HCT116 (cell line): Measurements from ENCODE around the gene MSI2.

Experiments used
- ATF3 ChIP-seq: IDR thresholded peaks from 2 replicates; pipeline ENCODE4 v1.6.1; 2012
- EZH2 ChIP-seq: fragments of 200-600 bp; sonication (generic); IDR thresholded peaks from 2 replicates; pipeline ENCODE4 v1.6.1; 2017; ENCODE audit warnings: antibody characterized with exemption, mixed run types
- EZH2phosphoT487 ChIP-seq: fragments of 200-600 bp; IDR thresholded peaks from 2 replicates; pipeline ENCODE4 v1.6.1; 2018; ENCODE audit warnings: antibody characterized with exemption, borderline replicate concordance
- JUND ChIP-seq: IDR thresholded peaks from 2 replicates; pipeline ENCODE4 v1.6.1; 2012
- MAX ChIP-seq: IDR thresholded peaks from 2 replicates; pipeline ENCODE4 v1.6.1; 2012
- POLR2AphosphoS5 ChIP-seq: IDR thresholded peaks from 2 replicates; pipeline ENCODE4 v1.6.1; 2011; ENCODE audit warnings: mild to moderate bottlenecking, low read depth, low read length, moderate library complexity
- SIN3A ChIP-seq: IDR thresholded peaks from 2 replicates; pipeline ENCODE4 v1.6.1; 2012; ENCODE audit warnings: low read depth
- SP1 ChIP-seq: IDR thresholded peaks from 2 replicates; pipeline ENCODE4 v1.6.1; 2012; ENCODE audit warnings: low read depth
- YY1 ChIP-seq: IDR thresholded peaks from 2 replicates; pipeline ENCODE4 v1.6.1; 2011; ENCODE audit warnings: low read length, low read depth, moderate library complexity, mild to moderate bottlenecking; ENCODE audit not compliant: insufficient replicate concordance; ENCODE audit errors: extremely low read depth
- TF ChIP-seq, protein P1 (sequence below), 3 experiments: fragments of 200-600 bp in 1 of 3; sonication (generic) in 1 of 3; IDR thresholded peaks in 2 of 3; conservative IDR thresholded peaks in 1 of 3; 2 replicates each; pipeline ENCODE4 v1.5.1; 2012 to 2017; ENCODE audit warnings: low read depth in 2 of 3, low read length in 2 of 3, antibody characterized with exemption in 1 of 3, borderline replicate concordance in 1 of 3, control low read depth in 1 of 3, mild to moderate bottlenecking in 1 of 3, mixed read lengths in 1 of 3, mixed run types in 1 of 3, moderate library complexity in 1 of 3; ENCODE audit not compliant: insufficient read depth in 1 of 3

DNA sequence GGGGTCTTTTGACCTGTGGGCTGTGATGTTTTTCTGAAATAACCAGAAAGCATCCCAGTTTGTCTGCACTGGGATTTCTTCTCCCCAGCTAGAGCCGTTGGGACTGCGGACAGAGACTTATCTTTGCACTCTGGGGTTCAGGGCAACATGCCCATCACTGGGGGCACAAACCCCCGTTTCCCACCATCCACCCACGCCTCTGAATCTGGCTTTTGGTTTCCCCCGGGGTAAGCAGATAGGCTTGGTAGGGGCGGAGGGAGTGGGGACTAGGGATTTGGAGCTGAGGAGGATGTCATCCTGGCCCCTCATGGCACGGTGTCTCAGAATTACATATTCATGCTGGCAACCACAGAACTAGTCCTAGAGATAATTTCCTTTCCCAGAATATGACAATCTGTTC, 420.2 kb downstream of the MSI2 start:
- TF ChIP-seq EZH2phosphoT487: no peak
- TF ChIP-seq YY1: no peak
- TF ChIP-seq ATF3: no peak
- no peak for TF ChIP-seq JUND
- TF ChIP-seq, protein P1, sequence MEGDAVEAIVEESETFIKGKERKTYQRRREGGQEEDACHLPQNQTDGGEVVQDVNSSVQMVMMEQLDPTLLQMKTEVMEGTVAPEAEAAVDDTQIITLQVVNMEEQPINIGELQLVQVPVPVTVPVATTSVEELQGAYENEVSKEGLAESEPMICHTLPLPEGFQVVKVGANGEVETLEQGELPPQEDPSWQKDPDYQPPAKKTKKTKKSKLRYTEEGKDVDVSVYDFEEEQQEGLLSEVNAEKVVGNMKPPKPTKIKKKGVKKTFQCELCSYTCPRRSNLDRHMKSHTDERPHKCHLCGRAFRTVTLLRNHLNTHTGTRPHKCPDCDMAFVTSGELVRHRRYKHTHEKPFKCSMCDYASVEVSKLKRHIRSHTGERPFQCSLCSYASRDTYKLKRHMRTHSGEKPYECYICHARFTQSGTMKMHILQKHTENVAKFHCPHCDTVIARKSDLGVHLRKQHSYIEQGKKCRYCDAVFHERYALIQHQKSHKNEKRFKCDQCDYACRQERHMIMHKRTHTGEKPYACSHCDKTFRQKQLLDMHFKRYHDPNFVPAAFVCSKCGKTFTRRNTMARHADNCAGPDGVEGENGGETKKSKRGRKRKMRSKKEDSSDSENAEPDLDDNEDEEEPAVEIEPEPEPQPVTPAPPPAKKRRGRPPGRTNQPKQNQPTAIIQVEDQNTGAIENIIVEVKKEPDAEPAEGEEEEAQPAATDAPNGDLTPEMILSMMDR (IDR thresholded peaks at IDR 0.05 in 2 of 3, conservative IDR thresholded peaks at IDR 0.05 in 1 of 3; ENCODE audit: borderline replicate concordance in 1 of 3, insufficient read depth in 1 of 3, low read depth in 2 of 3, low read length in 2 of 3): no peak
- no peak for TF ChIP-seq MAX
- TF ChIP-seq EZH2: no peak
- no peak for TF ChIP-seq SIN3A
- TF ChIP-seq POLR2AphosphoS5: no peak
- no peak for TF ChIP-seq SP1
